PFSK-1 (cell line): ENCODE data around the gene DAB2IP.

ENCODE experiments used
- FOXP2 ChIP-seq: optimal IDR thresholded peaks from 2 replicates; pipeline ENCODE3; 2011; ENCODE audit warnings: borderline replicate concordance, control low read depth, inconsistent platforms; ENCODE audit not compliant: insufficient read depth; ENCODE audit errors: extremely low read length, extremely low read depth
- POLR2AphosphoS5 ChIP-seq: IDR thresholded peaks from 2 replicates; pipeline ENCODE4 v1.6.1; 2012; ENCODE audit warnings: low read depth, mild to moderate bottlenecking, control low read depth, low read length, moderate library complexity
- REST ChIP-seq, 2 experiments: IDR thresholded peaks; 2 replicates each; pipeline versions ENCODE4 v1.6.1 to v1.8.0; 2011 to 2012; ENCODE audit warnings: low read depth in 2 of 2, low read length in 2 of 2, control low read depth in 1 of 2, inconsistent platforms in 1 of 2, mild to moderate bottlenecking in 1 of 2, moderate library complexity in 1 of 2; ENCODE audit not compliant: insufficient read depth in 1 of 2
- SIN3A ChIP-seq: IDR thresholded peaks from 2 replicates; pipeline ENCODE4 v1.6.1; 2012; ENCODE audit warnings: mild to moderate bottlenecking, low read length, moderate library complexity, borderline replicate concordance; ENCODE audit not compliant: insufficient read depth
- TAF1 ChIP-seq: IDR thresholded peaks from 2 replicates; pipeline ENCODE4 v1.6.1; 2012; ENCODE audit warnings: low read length, control low read depth, borderline replicate concordance; ENCODE audit not compliant: insufficient read depth

The DAB2IP gene

GRCh38 chr9:121771851-121772599 lies 120.6 kb downstream of the DAB2IP start:
- TF ChIP-seq REST (IDR thresholded peaks at IDR 0.05; ENCODE audit: insufficient read depth in 1 of 2, low read depth in 2 of 2, low read length in 2 of 2) (no peak), TAF1 (no peak), FOXP2 (no peak), SIN3A (no peak), POLR2AphosphoS5 (no peak)

- TF ChIP-seq POLR2AphosphoS5 (no peak), TAF1 (no peak), SIN3A (no peak), FOXP2 (no peak), REST (IDR thresholded peaks at IDR 0.05; ENCODE audit: insufficient read depth in 1 of 2, low read depth in 2 of 2, low read length in 2 of 2) (no peak)
Measured at GRCh38 chr9:121772600-121773285, 121.3 kb downstream of the DAB2IP start.

GRCh38 chr9:121773286-121773953 lies 122.0 kb downstream of the DAB2IP start:
- TF ChIP-seq REST (IDR thresholded peaks at IDR 0.05; ENCODE audit: insufficient read depth in 1 of 2, low read depth in 2 of 2, low read length in 2 of 2): no peak
- TF ChIP-seq TAF1: no peak
- no peak for TF ChIP-seq FOXP2
- TF ChIP-seq SIN3A: no peak
- TF ChIP-seq POLR2AphosphoS5: no peak

GRCh38 chr9:121773954-121774714 lies 122.7 kb downstream of the DAB2IP start:
- TF ChIP-seq SIN3A (no peak), POLR2AphosphoS5 (no peak), TAF1 (no peak), REST (IDR thresholded peaks at IDR 0.05; ENCODE audit: insufficient read depth in 1 of 2, low read depth in 2 of 2, low read length in 2 of 2) (no peak), FOXP2 (no peak)
